Brain pericyte (primary cell): ENCODE data around the gene ACO2.

Source experiments
- DNase-seq: peaks from one replicate; pipeline ENCODE4 v3.0.0-alpha.2; 2012; ENCODE audit warnings: low read depth, low spot score

Gene ACO2

DNA sequence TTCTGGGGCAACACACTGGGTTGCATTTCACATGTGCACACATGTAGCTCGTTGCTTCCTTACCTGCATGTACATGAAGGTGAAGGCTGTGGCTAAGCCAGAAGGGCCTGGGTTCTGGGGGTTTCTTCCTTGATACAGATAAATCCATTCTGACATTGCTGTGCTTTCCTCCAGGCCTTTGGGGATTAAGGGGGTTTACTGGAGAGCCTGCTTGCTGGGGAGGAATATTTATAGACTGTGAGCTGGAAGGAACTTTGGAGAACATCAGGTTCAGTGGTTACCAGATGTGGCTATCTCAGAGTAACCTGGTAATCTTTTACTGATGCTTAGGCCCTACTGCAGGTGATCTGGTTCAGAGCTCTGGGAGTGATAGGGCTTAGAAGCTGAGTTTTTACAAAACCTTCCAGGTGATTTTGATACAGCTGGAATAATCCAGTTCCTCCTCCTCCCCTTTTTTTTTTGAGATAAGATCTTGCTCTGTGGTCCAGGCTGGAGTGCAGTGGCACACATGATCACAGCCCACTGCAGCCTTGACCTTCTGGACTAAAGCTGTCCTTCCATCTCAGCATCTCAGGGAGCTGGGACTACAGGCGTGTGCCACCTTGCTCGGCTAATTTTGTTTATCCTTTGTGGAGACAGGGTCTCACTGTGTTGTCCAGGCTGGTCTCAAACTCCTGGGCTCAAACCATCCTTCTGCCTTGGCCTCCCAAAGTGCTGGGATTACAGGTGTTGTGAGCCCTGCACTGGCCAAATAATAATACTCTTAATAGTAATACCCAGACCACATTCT is 19.9 kb downstream of the ACO2 start:
- DNase-seq, result no peak

DNA sequence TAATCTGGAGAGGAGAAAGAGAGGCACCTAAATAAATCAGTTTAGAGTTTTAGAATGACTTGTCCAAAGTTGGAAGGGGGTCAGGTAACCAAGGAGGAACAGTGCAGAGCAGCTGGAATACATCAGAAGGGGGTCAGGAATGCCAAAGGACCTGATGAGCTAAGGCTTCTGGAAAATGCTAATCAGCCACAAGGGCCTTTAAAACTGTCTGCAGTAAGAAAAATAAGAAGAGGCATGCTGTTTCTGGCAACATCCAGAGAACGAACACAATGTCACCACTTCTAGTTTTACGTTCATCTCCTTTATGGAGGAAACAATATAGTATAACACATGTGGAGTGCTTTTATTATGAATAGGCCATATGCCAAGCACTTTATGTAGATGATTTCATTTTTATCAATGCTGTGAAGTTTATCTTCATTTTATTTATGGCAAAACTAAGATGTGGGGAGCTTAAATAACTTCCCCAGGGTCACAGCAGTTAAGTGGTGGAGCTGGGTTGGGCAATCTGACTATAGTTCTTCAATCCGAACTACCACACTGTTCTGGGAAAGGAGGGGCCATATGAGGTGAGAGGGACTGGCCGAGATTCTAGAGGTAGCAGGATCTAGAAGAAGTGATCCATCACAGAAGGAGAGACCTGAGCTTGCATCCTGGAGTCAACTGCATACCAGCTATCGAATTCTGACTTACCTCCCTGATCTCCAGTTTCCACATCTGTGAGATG is 22.6 kb downstream of the ACO2 start:
- DNase-seq, result no peak

GRCh38 chr22:41498303-41498835 is 29.5 kb downstream of the ACO2 start:
- no peak for DNase-seq

DNA sequence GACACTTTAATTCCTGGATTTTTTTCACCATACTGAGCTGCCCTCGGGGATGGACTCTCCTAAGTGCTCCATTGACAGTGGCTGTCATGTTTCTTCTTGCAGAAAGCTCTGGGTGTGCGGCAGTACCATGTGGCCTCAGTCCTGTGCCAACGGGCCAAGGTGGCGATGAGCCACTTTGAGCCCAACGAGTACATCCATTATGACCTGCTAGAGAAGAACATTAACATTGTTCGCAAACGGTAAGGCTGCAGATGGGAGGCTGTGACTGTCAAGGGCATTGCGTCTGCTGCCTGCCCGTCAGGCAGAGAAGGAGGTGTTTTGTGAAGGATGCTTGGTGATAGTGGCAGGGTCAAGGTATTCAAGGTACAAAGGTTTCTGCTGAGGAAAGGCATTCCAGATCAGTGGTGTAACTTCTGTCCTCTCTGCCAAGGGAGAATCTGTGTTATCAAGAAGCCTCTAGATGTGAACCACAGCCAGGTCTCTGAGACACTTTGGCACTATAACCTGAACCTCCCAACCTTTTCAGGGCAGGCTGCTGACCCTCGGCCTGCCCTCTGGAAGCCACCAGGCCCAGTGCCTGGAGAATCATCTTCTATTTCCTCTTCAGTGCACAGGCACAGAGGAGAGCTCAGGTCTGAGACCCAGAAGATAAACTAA is 30.8 kb downstream of the ACO2 start:
- DNase-seq, result no peak

- DNase-seq, result no peak
These were observed 31.4 kb downstream of the ACO2 start for GRCh38 chr22:41500303-41500702.

DNA sequence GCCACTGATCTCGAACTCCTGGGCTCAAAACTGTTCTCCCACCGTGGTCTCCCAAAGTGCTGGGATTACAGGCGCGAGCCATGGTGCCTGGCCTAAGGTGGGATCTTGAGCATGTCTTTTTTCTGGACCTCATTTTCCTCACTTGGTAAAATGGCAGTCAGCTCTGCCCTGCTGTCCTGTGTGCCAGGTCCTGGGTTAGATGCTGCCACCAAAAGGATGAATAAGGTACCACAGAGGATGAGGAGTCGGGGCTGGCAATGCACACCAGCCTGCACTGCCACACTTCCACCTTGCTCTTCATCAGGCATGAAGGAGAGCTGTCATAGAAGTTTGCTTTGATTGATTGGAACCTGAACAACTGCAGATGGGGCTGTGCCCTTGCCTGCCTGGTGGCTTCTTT is 32.3 kb downstream of the ACO2 start:
- no peak for DNase-seq

DNA sequence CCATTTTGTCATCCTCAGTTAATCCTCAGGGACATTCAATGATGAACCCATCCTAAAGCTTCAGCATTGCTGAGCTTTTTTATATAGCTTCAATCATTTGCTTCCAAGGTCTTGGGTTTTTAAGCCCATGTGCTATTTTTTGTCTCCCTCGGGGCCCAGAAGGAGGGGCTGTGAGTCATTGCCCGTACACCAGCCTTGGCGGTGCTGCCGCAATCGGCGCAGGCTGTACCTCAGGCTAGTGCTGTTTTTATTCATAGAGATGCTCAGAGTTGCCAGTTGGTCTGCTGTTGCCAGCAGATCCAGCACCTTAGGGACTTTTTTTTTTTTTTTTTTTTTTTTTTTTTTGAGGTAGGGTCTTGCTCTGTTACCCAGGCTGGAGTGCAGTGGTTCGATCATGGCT is 35.5 kb downstream of the ACO2 start:
- no peak for DNase-seq

- no peak for DNase-seq
These were observed 35.9 kb downstream of the ACO2 start for GRCh38 chr22:41504816-41505215.

- DNase-seq, result no peak
These were observed 36.7 kb downstream of the ACO2 start for GRCh38 chr22:41505511-41506220.

- DNase-seq, result no peak
These were observed 38.6 kb downstream of the ACO2 start for GRCh38 chr22:41507330-41508063.

DNA sequence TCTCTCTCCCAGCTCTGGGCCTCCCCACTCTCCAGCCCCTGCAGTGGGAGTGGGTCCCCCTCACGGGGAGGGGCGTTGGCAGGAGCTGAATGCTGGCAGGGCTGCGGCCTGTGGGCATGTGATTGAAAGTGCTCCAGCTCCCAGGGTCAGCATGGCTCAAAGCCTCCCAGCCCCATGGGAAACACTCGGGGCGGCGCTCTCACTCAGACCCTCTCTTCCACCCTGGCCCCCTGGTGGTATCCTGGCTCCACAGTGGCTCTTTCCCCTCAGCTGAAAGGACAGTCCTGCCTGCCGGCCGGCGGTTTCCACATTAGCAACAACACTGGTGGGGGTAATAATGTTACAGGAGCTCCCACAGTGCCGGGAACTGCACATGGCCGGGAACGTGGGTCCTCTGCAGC is 39.9 kb downstream of the ACO2 start:
- DNase-seq, result no peak

DNA sequence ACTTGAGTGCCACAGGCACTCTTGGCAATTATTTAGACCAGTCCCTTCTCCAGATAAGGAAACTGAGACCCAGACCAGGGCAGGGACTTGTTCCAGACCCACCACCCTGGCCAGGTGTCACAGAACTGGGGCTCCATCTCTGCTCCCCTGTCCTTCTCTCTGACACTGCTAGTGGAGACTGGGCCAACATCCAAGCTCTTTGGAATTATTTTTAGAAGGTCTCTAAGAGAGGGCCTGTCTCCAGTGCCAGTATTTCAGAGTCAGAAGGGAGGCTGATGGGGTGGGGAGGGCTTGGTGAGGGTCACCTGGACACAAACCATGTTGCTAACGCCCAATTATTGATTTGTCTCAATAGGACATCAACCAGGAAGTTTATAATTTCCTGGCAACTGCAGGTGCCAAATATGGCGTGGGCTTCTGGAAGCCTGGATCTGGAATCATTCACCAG is 42.6 kb downstream of the ACO2 start:
- no peak for DNase-seq

- DNase-seq, result peak; percentile 57
These were observed 43.7 kb downstream of the ACO2 start for GRCh38 chr22:41512421-41513194.

DNA sequence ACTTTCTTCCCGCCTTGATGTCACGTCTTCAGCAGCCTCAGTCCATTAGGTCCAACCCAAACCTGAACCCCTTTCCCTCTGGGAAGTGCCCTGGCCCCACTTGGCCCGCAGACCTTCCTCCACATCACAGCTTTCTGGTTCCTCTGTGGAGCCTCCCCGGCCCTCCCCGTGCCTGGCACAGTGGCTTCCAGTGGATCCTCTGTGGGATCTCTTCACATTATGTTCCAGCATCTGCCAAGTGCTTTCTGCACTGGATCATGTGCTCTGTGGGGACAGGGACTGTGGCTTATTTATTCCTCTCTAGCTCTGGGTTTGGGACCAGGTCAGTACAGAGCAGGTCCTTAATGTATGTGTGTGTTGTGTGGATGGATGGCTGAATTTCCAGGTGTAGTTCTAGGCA is 44.5 kb downstream of the ACO2 start:
- no peak for DNase-seq

GRCh38 chr22:41516462-41516861 is 47.5 kb downstream of the ACO2 start:
- DNase-seq, result no peak

DNA sequence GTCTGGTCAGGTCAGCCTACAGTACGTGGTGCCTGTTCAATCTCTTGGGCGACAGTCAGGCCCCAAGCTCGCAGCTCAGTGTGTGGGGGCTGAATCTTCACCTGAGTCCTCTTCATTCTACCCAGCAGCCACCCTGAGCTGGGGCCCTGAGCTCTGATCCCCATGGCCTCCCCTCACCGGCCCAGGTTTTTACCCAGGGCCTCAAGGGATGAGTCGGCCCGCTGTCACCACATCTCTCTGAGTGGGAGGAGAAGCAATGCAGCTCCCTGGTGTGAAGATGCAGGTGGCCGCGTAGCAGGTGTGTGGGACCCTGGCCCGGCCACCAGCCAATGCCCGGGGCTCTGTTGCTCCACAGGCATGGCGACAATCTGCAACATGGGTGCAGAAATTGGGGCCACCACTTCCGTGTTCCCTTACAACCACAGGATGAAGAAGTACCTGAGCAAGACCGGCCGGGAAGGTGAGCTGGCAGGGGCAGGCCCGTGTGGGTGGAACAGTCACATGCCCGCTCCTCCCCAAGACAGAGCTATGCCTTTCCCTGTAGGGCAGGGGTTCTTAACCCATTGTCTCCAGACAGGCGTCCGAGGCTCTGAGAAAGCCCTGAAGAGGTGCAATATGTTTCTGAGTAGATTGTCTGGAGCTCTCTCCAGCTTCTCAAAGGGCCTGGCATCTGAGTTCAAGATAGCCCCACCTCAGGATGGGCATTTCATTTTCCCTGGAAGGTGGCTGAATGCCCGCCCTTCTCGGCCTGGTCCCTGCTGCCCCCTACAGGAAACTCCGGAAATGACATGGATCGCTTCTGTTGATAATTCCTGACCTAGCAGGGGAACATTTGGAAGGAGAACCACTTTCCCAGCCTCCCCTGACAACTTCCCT is 48.5 kb downstream of the ACO2 start:
- DNase-seq, result no peak

DNA sequence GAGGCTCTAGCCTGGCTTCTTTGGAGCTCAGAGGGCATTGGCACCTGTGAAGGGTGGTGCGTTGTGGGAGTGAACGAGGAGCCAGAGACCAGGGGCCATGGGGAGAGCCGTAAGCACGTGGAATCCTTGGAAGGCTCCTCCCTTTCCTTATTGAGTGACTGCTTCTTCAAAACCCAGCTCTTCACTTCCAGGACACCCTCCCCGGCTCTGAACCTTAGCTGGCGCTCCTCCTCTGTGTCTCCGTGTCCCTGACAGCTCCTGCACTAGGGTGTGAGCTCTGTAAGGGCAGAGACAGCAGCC is 49.1 kb downstream of the ACO2 start:
- DNase-seq, result no peak

GRCh38 chr22:41521126-41521525 is 52.2 kb downstream of the ACO2 start:
- DNase-seq, result no peak

DNA sequence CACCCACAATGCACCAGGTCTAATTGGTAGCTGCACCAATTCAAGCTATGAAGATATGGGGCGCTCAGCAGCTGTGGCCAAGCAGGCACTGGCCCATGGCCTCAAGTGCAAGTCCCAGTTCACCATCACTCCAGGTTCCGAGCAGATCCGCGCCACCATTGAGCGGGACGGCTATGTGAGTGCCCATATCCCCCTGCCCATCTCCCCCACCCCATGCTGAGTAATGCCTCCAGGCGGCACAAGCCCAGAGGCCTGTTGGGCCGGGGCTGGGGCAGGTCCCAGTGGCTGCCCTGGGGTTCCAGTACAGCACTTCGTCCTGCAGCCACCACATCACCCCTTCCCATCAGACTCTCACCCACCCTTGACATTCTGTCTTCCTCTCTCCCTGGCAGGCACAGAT is 53.9 kb downstream of the ACO2 start:
- no peak for DNase-seq
